HUES48 (cell line): ENCODE results near the gene IL36RN.

Source experiments
- H3K27ac ChIP-seq: one replicate; pipeline ENCODE4 v1.7.0; 2013; ENCODE audit warnings: low read depth, low read length, inconsistent platforms
- H3K27me3 ChIP-seq: 2 replicates; pipeline ENCODE4 v1.6.1; 2013; ENCODE audit warnings: mild to moderate bottlenecking, low read length; ENCODE audit not compliant: control insufficient read depth, insufficient read depth
- H3K36me3 ChIP-seq: 2 replicates; pipeline ENCODE4 v1.6.1; 2013; ENCODE audit warnings: low read length; ENCODE audit not compliant: control insufficient read depth, insufficient read depth
- H3K4me1 ChIP-seq: 2 replicates; pipeline ENCODE4 v1.6.1; 2013; ENCODE audit warnings: mild to moderate bottlenecking, low read length; ENCODE audit not compliant: control insufficient read depth, insufficient read depth
- H3K4me3 ChIP-seq: 2 replicates; pipeline ENCODE4 v1.5.1; 2013; ENCODE audit warnings: mild to moderate bottlenecking, low read depth, low read length
- H3K9ac ChIP-seq: 2 replicates; pipeline ENCODE4 v1.6.1; 2013; ENCODE audit warnings: mild to moderate bottlenecking, low read depth, low read length, moderate library complexity
- H3K9me3 ChIP-seq: 2 replicates; pipeline ENCODE4 v1.6.1; 2013; ENCODE audit warnings: low read length; ENCODE audit not compliant: control insufficient read depth, insufficient read depth

Gene IL36RN

GRCh38 chr2:113075030-113075429, 16.0 kb downstream of the IL36RN start:
- Histone ChIP-seq H3K27ac (no peak overlapping the region), H3K36me3 (no peaks in the 10 kb centered on the region), H3K9ac (no peak overlapping the region), H3K9me3 (no peaks in the 10 kb centered on the region), H3K4me1 (0 out of 2 replicates have a peak, but pooled peaks cover 3% of the 10 kb centered on the region), H3K4me3 (no peak overlapping the region), H3K27me3 (no peaks in the 10 kb centered on the region)

- no peaks in the 10 kb centered on the region for H3K36me3 ChIP-seq
Measured at GRCh38 chr2:113075600-113075999, 16.6 kb downstream of the IL36RN start.

GRCh38 chr2:113076954-113077669, 18.1 kb downstream of the IL36RN start:
- H3K27me3 ChIP-seq = no peaks in the 10 kb centered on the region
- H3K4me1 ChIP-seq = 0 out of 2 replicates have a peak, but pooled peaks cover 3% of the 10 kb centered on the region
- no peak overlapping the region for H3K27ac ChIP-seq
- H3K36me3 ChIP-seq = no peaks in the 10 kb centered on the region
- H3K4me3 ChIP-seq = no peak overlapping the region
- no peaks in the 10 kb centered on the region for H3K9me3 ChIP-seq
- H3K9ac ChIP-seq = no peak overlapping the region

More at GRCh38 chr2:113075600-113075999, 16.6 kb downstream of the IL36RN start:
- H3K27me3 ChIP-seq = no peaks in the 10 kb centered on the region
- no peak overlapping the region for H3K4me3 ChIP-seq
- H3K27ac ChIP-seq = no peak overlapping the region
- no peak overlapping the region for H3K9ac ChIP-seq
- H3K9me3 ChIP-seq = no peaks in the 10 kb centered on the region
- H3K4me1 ChIP-seq = 0 out of 2 replicates have a peak, but pooled peaks cover 3% of the 10 kb centered on the region

GRCh38 chr2:113077921-113078320, 18.9 kb downstream of the IL36RN start:
- Histone ChIP-seq H3K27ac (no peak overlapping the region), H3K4me1 (0 out of 2 replicates have a peak, but pooled peaks cover 3% of the 10 kb centered on the region), H3K9me3 (no peaks in the 10 kb centered on the region), H3K27me3 (no peaks in the 10 kb centered on the region), H3K4me3 (no peak overlapping the region), H3K9ac (no peak overlapping the region), H3K36me3 (no peaks in the 10 kb centered on the region)

GRCh38 chr2:113078350-113078839, 19.4 kb downstream of the IL36RN start:
- H3K4me1 ChIP-seq = 0 out of 2 replicates have a peak, but pooled peaks cover 3% of the 10 kb centered on the region
- no peaks in the 10 kb centered on the region for H3K9me3 ChIP-seq
- H3K9ac ChIP-seq = no peak overlapping the region
- H3K4me3 ChIP-seq = no peak overlapping the region
- no peak overlapping the region for H3K27ac ChIP-seq
- H3K36me3 ChIP-seq = no peaks in the 10 kb centered on the region
- no peaks in the 10 kb centered on the region for H3K27me3 ChIP-seq

- Histone ChIP-seq H3K4me1 (0 out of 2 replicates have a peak, but pooled peaks cover 3% of the 10 kb centered on the region), H3K9ac (no peak overlapping the region)
Measured at GRCh38 chr2:113079131-113079530, 20.1 kb downstream of the IL36RN start.

GRCh38 chr2:113080134-113080533, 21.1 kb downstream of the IL36RN start:
- no peak overlapping the region for H3K9ac ChIP-seq
- H3K9me3 ChIP-seq = no peaks in the 10 kb centered on the region
- no peaks in the 10 kb centered on the region for H3K36me3 ChIP-seq
- 0 out of 2 replicates have a peak, but pooled peaks cover 3% of the 10 kb centered on the region for H3K4me1 ChIP-seq
- no peaks in the 10 kb centered on the region for H3K27me3 ChIP-seq
- no peak overlapping the region for H3K4me3 ChIP-seq
- no peak overlapping the region for H3K27ac ChIP-seq

More at GRCh38 chr2:113079131-113079530, 20.1 kb downstream of the IL36RN start:
- Histone ChIP-seq H3K27me3 (no peaks in the 10 kb centered on the region), H3K27ac (no peak overlapping the region), H3K36me3 (no peaks in the 10 kb centered on the region), H3K4me3 (no peak overlapping the region), H3K9me3 (no peaks in the 10 kb centered on the region)

- no peaks in the 10 kb centered on the region for H3K27me3 ChIP-seq
- H3K36me3 ChIP-seq = no peaks in the 10 kb centered on the region
- no peak overlapping the region for H3K4me3 ChIP-seq
- no peak overlapping the region for H3K27ac ChIP-seq
- no peak overlapping the region for H3K9ac ChIP-seq
- H3K9me3 ChIP-seq = no peaks in the 10 kb centered on the region
- H3K4me1 ChIP-seq = 0 out of 2 replicates have a peak, but pooled peaks cover 3% of the 10 kb centered on the region
Measured at GRCh38 chr2:113081488-113082210, 22.7 kb downstream of the IL36RN start.

- Histone ChIP-seq H3K27ac (no peak overlapping the region), H3K9ac (no peak overlapping the region), H3K9me3 (no peaks in the 10 kb centered on the region), H3K4me3 (no peak overlapping the region), H3K36me3 (no peaks in the 10 kb centered on the region), H3K27me3 (no peaks in the 10 kb centered on the region), H3K4me1 (0 out of 2 replicates have a peak, but pooled peaks cover 3% of the 10 kb centered on the region)
Measured at GRCh38 chr2:113083296-113083695, 24.3 kb downstream of the IL36RN start.

- Histone ChIP-seq H3K4me1 (0 out of 2 replicates have a peak, but pooled peaks cover 3% of the 10 kb centered on the region), H3K27ac (no peak overlapping the region), H3K9me3 (no peaks in the 10 kb centered on the region), H3K36me3 (no peaks in the 10 kb centered on the region), H3K4me3 (no peak overlapping the region), H3K9ac (no peak overlapping the region), H3K27me3 (no peaks in the 10 kb centered on the region)
Measured at GRCh38 chr2:113084249-113085000, 25.4 kb downstream of the IL36RN start.
